ENCODE measurements around the gene FRMD4A.
"Not testable (repeated sequence)": the region's sequence is repeated elsewhere in the genome, so short reads cannot be mapped to it uniquely, and the experiment has no call there.

The FRMD4A gene

DNA sequence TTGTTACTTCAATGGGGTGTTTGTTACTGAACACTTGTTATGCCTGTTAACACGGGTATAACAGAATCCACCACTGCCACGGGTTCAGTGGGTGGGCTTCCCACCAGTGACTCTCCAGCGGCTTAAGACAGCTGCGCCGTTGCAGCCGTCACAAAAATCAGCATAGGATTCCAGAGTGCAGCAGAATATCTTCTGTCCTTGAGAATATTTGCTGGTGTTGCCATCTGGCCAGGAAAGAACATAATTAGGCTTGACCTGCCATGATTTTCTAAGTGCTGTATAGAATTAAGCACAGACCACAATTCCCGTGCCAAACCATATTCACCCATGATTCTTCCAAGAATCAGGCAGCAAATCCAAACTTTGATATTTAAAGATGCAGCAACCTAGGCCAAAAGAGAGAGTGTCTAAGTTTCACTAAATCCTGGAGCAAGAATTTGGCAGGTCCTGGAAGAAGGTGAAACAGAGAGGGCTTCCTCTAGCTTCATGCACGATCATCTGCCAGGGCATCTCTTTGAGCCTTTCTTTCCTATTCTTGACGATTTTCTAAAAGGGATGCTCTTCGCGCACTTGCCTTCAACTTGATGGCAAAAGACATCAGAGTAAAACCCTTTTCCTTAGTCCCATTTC lies 95.0 kb downstream of the FRMD4A start:
- no peak for DNase-seq

DNA sequence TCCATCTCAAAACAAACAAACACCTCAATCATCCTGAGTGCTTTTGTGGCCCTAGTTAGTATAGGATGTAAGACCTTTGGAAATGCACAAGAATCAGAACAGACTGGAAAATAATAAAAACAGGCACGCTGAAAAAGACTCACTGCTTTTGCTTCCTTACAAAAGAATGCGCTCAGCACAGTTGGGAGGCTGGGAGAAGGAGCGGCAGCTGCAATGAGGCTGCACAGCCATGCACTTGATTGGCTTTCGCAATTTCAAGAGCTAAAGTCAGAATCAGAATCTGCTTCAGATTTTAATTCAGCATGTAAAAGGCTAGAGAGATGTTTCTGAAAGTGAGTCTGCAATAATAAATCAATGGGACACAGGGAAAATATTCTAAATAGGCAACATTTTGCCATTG lies 97.2 kb downstream of the FRMD4A start:
- DNase-seq = no peak

DNA sequence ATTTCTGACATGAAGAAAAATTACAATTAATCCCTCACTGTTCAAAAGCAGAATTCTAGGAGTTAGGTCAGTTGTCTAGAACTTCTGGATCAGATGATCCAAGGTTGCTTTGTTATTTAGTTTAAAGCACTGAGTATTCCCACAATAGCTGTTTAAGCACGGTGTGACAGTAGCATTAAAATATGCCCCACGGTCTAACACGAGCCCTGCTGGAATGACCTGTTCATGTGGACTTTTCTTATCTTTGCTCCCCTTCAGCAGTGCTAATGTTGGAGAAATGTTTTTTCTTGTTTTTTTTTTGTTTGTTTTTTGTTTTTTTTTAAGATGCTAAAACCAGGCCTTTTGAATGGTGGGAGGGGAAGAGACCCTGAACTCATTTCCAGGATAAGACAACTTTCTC lies 101.9 kb downstream of the FRMD4A start:
- DNase-seq = not testable (repeated sequence)

DNA sequence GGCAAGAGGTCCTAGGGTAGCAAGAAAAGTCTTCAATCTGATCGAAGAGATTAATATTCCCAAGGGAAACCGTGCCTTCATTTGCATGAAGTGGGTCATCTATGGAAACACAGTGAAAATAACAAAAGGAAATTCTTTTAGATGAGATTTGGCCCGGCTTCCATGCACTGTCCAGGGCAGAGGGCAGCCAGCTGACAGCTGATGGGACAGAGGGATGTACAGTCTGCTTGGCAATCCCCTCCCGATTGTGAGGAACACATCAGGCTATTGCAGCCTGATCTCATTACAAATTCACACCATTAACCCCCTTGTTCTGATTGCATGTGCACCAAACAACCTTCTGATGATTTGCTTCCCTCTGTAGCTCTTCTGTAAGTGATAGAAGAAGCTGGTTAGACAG lies 105.3 kb downstream of the FRMD4A start:
- no peak for DNase-seq

DNA sequence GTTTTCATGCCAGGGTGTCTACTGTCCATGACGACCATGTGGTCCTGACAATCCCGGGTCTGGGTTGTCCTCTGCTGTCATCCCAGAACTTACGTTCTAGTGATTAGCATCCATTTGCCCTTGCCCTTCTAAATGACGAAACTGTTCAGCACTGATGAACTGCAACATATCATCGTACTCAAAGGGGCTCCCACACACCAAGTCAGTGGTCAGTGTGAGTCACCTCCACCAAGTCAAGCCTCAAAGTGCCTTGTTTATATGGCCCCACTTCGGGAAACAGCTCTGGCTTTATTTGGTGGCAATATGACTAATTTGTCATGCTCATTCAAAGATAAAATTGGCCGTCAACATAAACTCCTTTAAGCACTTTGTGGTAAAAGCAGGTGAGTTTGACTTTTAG lies 110.7 kb downstream of the FRMD4A start:
- no peak for DNase-seq

DNA sequence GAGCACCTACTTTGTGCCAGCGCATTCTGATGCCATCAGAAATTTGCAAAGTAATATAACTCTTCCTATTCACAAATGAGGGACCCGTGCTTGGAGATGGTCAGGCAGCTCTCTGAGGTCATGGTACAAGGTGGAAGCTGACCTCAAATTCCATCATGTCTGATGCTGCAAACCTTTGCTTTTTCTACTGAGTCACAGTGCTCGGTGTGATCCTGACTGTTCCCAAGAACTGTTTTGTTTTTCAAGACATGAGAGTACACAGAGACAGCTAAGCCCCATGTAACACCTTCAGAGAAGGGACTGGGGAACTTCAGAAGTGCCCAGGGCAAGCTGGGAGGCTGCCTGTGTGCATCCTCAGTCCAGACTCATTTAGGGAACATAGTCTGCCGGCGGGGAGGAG lies 111.3 kb downstream of the FRMD4A start:
- no peak for DNase-seq

DNA sequence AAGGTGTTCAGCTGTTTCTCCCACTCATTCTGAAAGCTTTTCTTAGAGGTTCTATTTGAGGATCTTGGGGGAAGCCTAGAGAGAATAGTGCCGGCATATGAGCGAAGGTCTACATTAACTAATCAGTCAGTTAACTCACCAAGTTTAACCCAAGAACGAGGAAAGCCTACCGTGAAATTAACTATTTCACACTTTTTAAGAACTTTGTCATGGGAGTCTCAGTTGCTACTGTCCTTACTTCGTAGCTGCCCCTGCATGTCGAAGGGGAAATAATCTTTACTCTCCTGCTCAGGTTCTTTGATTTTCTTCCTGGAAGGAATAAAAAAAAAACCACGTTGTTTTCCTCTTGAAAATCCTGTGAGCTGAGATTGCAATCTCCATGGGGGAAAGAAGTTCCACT lies 115.1 kb downstream of the FRMD4A start:
- DNase-seq = no peak

DNA sequence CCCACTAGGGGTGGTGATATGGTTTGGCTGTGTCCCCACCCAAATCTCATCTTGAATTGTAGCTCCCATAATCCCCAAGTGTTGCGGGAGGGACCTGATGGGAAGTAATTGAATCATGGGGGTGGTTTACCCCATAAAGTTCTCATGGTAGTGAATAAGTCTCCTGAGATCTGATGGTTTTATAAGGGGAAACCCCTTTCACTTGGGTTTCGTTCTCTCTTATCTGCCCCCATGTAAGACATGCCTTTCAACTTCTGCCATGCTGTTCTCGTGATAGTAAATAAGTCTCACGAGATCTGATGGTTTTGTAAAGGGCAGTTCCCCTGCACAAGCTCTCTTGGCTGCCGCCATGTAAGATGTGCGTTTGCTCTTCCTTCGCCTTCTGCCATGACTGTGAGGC lies 117.0 kb downstream of the FRMD4A start:
- not testable (repeated sequence) for DNase-seq

DNA sequence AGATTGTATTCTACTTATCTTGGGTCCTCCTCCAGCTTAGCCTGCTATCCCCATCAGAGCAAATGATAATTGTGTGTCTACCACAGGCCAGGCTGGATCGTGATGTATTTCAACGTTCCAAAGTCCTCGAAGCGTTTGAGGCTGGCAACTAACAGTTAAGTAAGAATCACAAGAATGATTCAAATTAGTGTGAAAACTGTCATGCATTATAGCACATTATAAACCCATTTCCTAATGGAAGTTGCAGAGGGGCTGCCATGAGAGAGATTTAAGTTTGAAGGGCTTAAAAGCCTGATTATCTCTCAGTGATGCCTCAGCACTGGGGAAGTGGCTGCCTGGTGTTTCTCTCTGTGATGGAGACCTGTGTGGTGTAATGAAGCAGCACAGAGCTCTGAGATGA lies 119.1 kb downstream of the FRMD4A start:
- no peak for DNase-seq

DNA sequence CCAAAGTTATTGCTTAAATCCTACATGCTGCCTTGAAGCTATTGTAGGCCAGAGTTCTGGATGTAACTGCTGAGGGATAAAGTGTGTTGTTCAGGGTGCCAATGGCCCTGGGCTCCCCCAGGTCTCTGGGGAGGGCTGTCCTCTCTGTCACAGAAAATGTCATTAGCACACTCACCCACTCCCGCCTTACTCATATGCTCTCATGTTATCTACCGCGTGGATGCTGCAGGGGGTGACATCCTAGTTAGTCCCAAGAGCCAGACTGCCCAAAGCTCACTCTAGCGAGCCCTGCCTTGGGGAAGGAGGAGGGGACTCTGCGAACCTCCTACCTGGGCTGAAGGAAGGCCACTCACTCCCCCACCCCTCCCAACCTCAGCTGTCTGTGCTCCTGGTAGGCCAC lies 122.5 kb downstream of the FRMD4A start:
- DNase-seq = no peak

DNA sequence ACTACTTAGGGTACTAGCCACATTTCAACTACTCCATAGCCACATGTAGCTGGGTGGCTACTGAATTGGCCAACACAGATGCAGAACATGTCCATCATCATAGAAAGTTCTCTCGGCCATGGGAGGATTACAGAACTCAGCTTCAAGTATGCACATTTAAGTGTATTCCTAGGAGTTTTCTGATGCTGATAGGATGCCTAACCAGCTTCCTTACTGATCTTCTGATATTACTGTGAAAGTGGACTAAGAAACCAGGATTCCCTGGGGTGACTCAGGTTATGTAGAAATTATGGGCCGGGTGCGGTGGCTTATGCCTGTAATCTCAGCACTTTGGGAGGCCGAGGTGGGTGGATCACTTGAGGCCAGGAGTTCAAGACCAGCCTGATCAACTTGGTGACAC lies 125.5 kb downstream of the FRMD4A start:
- DNase-seq = no peak

DNA sequence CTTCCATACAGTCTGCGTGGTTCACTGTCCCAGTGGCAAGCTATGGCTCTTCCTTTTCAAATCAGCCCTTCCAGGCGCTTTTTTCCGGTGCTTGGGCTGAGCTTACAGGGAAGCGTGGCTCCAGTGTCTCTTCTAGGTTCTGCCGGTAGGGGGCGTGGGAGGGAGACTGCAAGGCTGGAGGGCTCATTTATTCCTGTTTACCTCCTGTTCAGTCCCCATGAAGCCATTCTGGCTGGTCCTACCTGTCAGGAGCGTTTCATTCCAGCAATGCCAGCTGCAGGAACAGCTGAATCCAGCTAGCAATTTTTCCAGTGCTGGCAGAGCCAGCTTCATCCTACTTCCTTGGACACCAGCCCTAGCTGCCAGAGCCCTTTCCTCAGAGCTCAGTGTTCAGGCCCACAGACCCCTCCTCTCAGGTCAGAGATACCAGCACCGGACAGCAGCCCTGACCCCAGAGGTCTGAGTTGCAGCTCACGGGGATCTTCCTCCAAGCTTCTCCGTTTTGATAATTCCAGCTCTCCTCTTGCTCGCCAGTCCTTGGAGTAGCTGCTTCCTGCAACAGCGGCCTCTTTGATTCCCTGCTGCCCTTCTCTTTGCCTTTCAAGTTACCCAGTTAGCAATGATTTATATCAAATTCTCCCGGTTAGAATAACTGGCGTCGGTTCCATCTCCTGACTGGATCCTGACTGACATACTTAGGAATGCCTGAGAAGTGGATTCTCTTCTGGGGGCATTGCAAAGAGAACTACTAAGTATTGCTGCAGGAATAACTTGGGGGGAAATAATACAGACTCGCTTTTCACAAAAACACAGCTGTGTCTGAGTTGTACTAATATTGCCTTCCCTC lies 129.8 kb downstream of the FRMD4A start:
- peak; percentile 30 for DNase-seq

DNA sequence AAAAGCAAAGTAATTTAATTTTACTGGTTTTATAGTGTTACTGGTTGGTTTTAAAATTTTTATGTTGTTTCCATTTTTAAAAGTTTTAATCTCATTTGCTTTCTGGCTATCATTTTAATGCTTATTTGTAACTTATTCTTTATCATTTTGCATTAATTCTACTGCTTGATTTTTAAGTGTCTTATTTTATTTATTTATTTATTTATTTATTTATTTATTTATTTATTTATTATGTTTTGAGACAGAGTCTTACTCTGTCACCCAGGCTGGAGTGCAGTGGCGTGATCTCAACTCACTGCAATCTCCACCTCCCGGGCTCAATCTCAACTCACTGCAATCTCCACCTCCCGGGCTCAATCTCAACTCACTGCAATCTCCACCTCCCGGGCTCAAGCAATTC lies 131.6 kb downstream of the FRMD4A start:
- DNase-seq = not testable (repeated sequence)

DNA sequence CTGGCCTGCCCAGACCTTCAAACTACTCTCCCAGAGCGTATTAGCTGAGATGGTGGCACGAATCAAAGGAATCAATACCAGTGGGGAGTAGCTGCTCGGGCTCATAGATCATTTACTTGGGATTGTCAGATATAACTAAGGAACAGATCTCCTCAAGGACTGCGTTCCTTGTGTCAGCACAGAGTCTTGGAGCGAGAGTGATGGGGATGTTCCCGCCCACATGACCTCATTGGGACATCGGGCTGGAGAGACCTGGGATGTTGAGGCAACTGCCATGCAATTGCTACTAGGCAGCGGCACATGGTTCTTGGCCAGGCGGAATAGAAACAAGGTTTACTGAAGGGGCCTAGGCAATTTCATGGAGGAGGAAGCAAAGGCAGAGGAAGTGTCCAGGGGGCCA lies 132.6 kb downstream of the FRMD4A start:
- DNase-seq = no peak

DNA sequence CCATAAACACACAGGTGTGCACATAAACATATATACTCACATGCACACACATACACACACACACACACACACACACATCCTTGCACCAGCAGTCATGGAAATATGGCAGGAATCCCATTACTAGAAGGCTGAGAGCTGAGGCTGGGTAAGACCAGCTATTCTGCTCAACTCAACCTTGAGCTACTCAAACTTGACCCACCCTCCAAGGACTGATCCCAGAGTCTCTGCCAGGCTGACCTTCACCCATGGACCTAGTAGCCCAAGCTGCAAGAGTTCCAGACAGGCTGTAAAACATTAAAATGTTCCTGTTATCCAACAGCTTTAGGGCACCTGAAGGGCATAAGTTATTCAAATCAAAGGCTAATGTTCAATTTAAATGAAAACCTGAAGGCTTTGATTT lies 134.6 kb downstream of the FRMD4A start:
- no peak for DNase-seq

DNA sequence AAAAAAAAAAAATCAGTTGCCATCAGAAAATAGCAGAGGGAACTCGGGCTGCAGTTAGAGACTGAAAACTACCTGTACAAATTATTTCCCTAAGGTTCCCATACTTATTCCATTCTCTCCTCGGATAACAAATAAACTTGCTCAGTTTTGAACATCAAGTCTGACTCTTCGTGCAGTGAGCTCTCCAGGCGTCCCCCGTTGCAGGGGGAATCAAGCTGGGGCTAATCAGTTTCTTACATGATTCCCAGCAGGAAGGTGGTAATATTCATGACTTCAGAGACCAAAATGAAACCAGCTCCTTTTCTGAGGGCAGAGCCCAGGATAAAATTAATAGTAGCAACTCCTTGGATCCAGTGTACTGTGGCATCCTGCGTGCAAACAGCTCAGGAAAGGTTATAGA lies 135.3 kb downstream of the FRMD4A start:
- DNase-seq = no peak

DNA sequence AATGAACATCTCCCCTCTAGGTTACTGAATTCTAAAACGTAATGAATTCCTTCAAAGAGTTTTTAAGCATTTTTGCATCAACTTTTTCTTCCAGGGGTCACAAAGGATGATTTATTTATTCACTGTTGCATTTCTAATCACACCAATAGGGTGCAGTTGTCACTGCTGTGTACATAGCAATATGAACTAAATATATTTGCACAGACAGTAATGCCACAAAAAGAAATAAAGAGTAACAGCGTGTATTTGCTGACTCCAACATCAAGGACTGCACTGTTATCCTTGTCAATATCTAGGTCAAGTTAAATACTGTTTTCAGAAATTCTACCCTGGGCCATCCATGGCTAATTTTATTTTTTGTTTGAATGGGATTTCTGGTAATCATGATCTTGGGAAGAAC lies 138.0 kb downstream of the FRMD4A start:
- DNase-seq = no peak

DNA sequence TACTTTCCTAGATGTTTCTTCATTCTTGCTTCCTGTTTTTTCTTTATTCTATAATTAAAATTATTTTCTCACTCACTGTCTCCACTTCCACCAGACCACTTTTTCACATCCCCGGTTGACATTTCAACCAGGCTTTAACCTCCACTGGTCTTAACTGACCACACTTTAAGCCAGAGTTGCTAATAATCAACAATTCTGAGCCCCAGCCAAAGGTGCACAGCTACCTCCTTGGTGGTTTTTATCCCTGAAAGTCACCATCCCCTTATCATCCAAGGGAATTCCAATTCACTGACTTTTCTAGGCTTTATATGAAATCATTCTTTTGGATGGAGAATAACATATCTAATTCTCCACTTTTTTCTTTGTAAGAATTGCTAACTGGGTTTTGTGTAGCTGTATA lies 138.9 kb downstream of the FRMD4A start:
- no peak for DNase-seq

DNA sequence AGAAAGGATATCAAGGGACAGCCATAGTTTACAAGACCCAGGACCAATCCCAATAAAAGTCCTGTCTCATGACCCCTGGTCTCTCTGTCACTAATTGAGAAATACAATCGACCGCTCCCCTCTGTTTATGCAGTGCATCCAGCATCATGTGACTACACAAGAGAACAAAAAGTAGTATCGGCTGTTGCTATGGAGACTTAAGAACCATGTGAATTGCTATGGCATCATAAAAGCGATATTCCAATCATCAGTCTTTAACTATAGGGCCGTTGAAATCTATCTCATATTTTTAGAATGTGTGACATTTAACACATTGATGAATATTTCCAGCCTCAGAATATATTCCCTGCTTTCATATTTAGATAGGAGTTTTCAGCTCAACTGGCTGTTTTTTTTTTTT lies 139.3 kb downstream of the FRMD4A start:
- no peak for DNase-seq

DNA sequence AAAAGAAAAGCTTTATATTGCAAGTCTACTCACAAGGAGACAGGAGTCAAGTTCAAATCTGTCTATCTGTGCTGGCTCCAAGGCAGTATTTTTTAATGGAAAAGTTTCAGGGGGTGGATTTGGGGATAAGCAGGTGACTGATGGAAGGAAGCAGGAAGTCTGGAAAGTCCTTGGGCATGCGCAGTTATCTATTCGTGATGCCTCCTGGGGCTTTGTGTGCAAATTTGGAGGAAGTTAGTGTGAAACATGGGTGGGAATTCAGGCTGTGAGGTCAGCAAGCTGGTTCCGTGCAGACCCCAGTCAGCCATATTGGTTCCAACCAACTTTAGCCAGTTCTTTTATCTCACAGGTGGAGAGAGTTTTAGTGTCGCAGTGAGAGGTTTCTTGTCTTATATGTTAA lies 140.0 kb downstream of the FRMD4A start:
- no peak for DNase-seq

DNA sequence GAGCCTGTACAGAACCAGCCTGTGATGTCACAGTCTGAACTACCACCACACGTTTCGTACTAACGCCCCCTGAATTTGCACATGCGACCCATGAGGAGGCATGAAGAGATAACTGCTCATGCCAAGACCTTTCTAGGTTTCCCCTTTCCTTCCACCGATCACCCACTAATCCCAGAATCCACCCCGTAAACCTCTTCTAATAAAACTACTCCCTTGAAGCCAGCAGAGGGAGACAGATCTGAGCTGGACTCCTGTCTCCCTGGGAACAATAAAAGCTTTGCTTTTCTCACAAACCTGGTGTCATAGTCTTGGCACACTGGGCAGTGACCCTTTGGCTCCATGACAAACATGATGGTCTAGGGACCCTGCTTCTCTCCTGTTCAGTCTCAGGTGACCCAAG lies 144.5 kb downstream of the FRMD4A start:
- DNase-seq = no peak

DNA sequence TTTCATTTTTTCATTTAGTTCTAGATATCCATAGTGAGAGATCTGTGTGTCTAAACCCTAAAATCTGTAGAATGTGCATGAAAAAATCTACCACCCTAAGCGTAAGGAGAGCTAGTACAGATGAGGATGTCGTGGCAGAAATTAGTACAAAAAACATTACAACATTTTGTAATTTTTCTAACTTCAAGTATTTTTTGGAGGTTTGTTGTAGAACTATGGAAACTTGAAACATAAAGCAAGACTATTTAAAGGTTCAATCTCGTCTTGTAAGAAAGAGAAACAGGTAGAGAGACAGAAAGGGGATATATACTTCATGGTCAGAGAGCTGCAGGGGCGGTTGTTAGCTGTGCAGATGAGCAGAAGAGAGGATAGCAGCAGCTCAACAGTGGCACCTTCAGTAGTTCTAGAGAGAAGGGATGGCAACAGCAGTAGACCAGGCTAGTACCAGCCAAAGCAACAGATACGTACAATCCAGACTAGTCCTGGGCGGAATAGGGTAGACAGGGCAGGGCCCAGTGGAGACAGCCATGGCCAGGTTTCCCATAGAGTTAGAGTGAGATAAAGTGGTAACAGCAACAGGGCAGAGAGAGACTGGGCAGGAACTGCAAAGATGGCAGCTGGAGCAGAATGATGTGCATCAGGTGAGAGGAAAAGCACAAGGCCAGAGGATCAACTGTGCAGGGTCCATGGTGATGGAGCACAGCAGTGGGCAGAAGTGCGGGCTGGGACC lies 145.2 kb downstream of the FRMD4A start:
- DNase-seq = peak; percentile 72

DNA sequence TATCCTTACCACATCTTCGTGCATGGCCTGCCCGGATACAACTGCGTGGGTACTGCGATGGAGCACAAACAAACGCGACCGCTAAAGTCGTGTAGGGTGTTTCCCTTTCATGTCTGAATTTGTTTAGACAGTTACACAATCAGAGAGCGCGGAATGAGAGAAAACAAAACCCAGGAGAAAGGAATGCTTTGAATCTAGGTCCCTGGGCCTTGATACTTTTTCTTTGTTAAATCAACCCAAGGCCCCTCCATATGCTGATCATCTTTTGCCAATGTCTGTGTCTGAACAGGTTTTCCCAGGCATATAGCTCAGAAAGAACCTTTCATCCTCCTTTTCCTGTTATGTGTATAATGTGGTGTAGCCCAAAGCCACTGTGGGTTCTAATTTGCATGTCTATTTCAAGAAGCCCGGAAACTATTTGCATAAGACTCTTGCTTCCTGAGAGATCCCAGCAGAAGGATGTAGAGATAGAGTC lies 145.8 kb downstream of the FRMD4A start:
- DNase-seq = peak; percentile 55

DNA sequence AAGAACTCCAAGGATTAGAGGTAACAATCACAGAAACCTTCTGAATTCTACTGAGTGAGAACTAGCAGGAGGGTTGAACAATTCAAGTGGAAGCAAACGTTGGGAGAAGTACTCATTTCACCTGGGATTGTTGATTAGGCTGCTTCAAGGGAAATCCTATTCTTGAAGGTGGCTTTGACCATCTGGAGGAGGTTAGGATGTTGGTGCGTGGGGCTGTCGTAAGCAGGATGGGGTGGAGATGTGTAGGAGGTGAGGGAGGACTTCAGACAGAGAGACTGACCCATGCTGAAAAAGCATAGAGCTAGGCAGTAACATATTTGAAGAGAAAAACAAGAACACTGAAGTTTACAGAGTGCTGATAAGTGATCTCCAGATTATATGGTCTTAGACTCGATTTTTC lies 147.9 kb downstream of the FRMD4A start:
- no peak for DNase-seq
